Endothelial cell of umbilical vein (primary cell): ENCODE results near the gene MOB3B. TPM values are rescaled to one million over a fixed set of nuclear protein-coding genes. Genes with fewer than 3 reads are reported as not detected.

Experiments used
- BruUV-seq: library from RNA; stranded (reverse); fragments of 400-500 nt; replicated peaks from 2 replicates; lab custom pipeline; 2021; lab: Mats Ljungman, UMichigan
- CTCF ChIA-PET: fragments of 300-600, 350-600 bp; sonication (Branson Sonifier 250); formaldehyde crosslinking; loops from one replicate; lab custom pipeline; 2021; ENCODE audit warnings: antibody characterized with exemption, inconsistent platforms; lab: Charles Lee
- POLR2A ChIA-PET: fragments of 300-600, 350-600 bp; sonication (Branson Sonifier 250); formaldehyde crosslinking; loops from one replicate; lab custom pipeline; 2021; ENCODE audit warnings: antibody characterized with exemption, inconsistent platforms; lab: Charles Lee
- DNase-seq: peaks from one replicate; pipeline ENCODE4 v3.0.0-alpha.2; 2011; ENCODE audit warnings: low read depth, low spot score
- FAIRE-seq: peaks from 2 replicates; lab custom pipeline; 2011; peaks lifted over from hg19 to GRCh38; lab: Jason Lieb, UNC
- H2AFZ ChIP-seq: 2 replicates; pipeline ENCODE4 v1.6.0; 2012; ENCODE audit warnings: low read depth, low read length, control low read depth, inconsistent platforms
- H3K27ac ChIP-seq: 2 replicates; pipeline ENCODE4 v1.5.1; 2011; ENCODE audit warnings: low read depth, mild to moderate bottlenecking, control low read depth, low read length, moderate library complexity; ENCODE audit not compliant: insufficient read depth
- H3K27me3 ChIP-seq, 2 experiments: 2 replicates each; pipeline versions ENCODE4 v1.6.0 to v1.6.1; 2011; ENCODE audit warnings: low read length in 2 of 2, mixed read lengths in 1 of 2; ENCODE audit not compliant: control insufficient read depth in 2 of 2, insufficient read depth in 2 of 2
- H3K36me3 ChIP-seq, 2 experiments: 2 replicates in 1 of 2; 3 replicates in 1 of 2; pipeline ENCODE4 v1.5.1; 2011; ENCODE audit warnings: low read length in 2 of 2, mild to moderate bottlenecking in 1 of 2, moderate library complexity in 1 of 2; ENCODE audit not compliant: control insufficient read depth in 2 of 2, insufficient read depth in 2 of 2; ENCODE audit errors: extremely low read depth in 1 of 2
- H3K4me1 ChIP-seq: 3 replicates; pipeline ENCODE4 v1.5.1; 2011; ENCODE audit warnings: mild to moderate bottlenecking, low read length; ENCODE audit not compliant: control insufficient read depth, insufficient read depth; ENCODE audit errors: extremely low read depth
- H3K4me2 ChIP-seq: 2 replicates; pipeline ENCODE4 v1.6.1; 2011; ENCODE audit warnings: low read length, control low read depth, mixed read lengths; ENCODE audit not compliant: insufficient read depth
- H3K4me3 ChIP-seq, 3 experiments: fragments of 200-600 bp in 1 of 3; sonication (generic), shearing (Covaris generic) in 1 of 3; replicated peaks in 1 of 3; 2 replicates each; pipeline ENCODE4 v1.5.1; 2011 to 2016; ENCODE audit warnings: control low read depth in 3 of 3, low read length in 3 of 3, mild to moderate bottlenecking in 2 of 3, inconsistent platforms in 1 of 3, low read depth in 1 of 3, moderate library complexity in 1 of 3; ENCODE audit not compliant: insufficient read depth in 1 of 3
- H3K79me2 ChIP-seq: 2 replicates; pipeline ENCODE4 v1.6.0; 2012; ENCODE audit warnings: low read length, inconsistent platforms; ENCODE audit not compliant: control insufficient read depth, insufficient read depth
- H3K9ac ChIP-seq: replicated peaks from 2 replicates; pipeline ENCODE3; 2011; ENCODE audit warnings: low read length, control low read depth; ENCODE audit not compliant: insufficient read depth; ENCODE audit errors: extremely low read depth
- H3K9me1 ChIP-seq: replicated peaks from 3 replicates; pipeline ENCODE4 v1.6.0; 2011; ENCODE audit warnings: mild to moderate bottlenecking, low read length; ENCODE audit not compliant: control insufficient read depth, insufficient read depth; ENCODE audit errors: extremely low read depth
- H3K9me3 ChIP-seq: replicated peaks from 2 replicates; pipeline ENCODE4 v1.5.1; 2012; ENCODE audit warnings: low read length, inconsistent platforms; ENCODE audit not compliant: control insufficient read depth, insufficient read depth
- H4K20me1 ChIP-seq: replicated peaks from 2 replicates; pipeline ENCODE3; 2011; ENCODE audit warnings: mild to moderate bottlenecking, low read length; ENCODE audit not compliant: control insufficient read depth, insufficient read depth; ENCODE audit errors: extremely low read depth
- CTCF ChIP-seq, 2 donors: IDR thresholded peaks; 1 replicate in 1 of 2; 2 replicates in 1 of 2; pipeline ENCODE4 v1.5.1; 2011; ENCODE audit warnings: low read length in 2 of 2, mild to moderate bottlenecking in 2 of 2, moderate library complexity in 2 of 2, control low read depth in 1 of 2, inconsistent platforms in 1 of 2, low read depth in 1 of 2; ENCODE audit not compliant: insufficient read depth in 1 of 2; ENCODE audit errors: extremely low read depth in 1 of 2
- EZH2 ChIP-seq: IDR thresholded peaks from 2 replicates; pipeline ENCODE4 v1.6.1; 2012; ENCODE audit warnings: borderline replicate concordance, low read depth, mild to moderate bottlenecking, moderate library complexity, low read length, inconsistent platforms; ENCODE audit not compliant: severe bottlenecking
- FOS ChIP-seq: IDR thresholded peaks from 2 replicates; pipeline ENCODE4 v1.6.1; 2011; ENCODE audit warnings: mild to moderate bottlenecking, low read length, moderate library complexity, borderline replicate concordance; ENCODE audit not compliant: insufficient read depth
- GATA2 ChIP-seq: IDR thresholded peaks from 2 replicates; pipeline ENCODE4 v1.7.0; 2011; ENCODE audit warnings: low read depth, mild to moderate bottlenecking, moderate library complexity, mixed read lengths, low read length; ENCODE audit not compliant: insufficient read length, insufficient read depth
- JUN ChIP-seq: IDR thresholded peaks from 2 replicates; pipeline ENCODE4 v1.6.1; 2011; ENCODE audit warnings: borderline replicate concordance, low read depth; ENCODE audit not compliant: insufficient read length, insufficient read depth
- MAX ChIP-seq: IDR thresholded peaks from 2 replicates; pipeline ENCODE4 v1.6.1; 2011; ENCODE audit not compliant: insufficient read depth, insufficient read length
- MYC ChIP-seq: IDR thresholded peaks from one replicate; pipeline ENCODE4 v1.6.1; 2011; ENCODE audit warnings: mild to moderate bottlenecking, low read depth, low read length
- POLR2A ChIP-seq: IDR thresholded peaks from 2 replicates; pipeline ENCODE4 v1.6.1; 2012; ENCODE audit warnings: low read depth, mild to moderate bottlenecking, control low read depth, low read length
- POLR2AphosphoS5 ChIP-seq: IDR thresholded peaks from 2 replicates; pipeline ENCODE4 v1.6.1; 2012; ENCODE audit warnings: low read depth, mild to moderate bottlenecking, control low read depth, low read length, moderate library complexity; ENCODE audit not compliant: insufficient read depth
- dilution Hi-C: fragments of 300-500 bp; cut with MboI; formaldehyde crosslinking; loops from one replicate; pipeline ENCODE4 v1.15.0; 2019; ENCODE audit warnings: low sequenced_read_pairs; ENCODE audit not compliant: extremely low pct_ligation_motif_present
- intact Hi-C: fragments of 100-400 bp; cut with micrococcal nuclease; formaldehyde crosslinking; loops from one replicate; pipeline ENCODE4 v1.10.0; 2022
- polyA plus RNA-seq, 4 experiments: library from polyadenylated mRNA; depleted of rRNA in 3 of 4; stranded (reverse) in 3 of 4; unstranded in 1 of 4; fragments of >200 nt; gene quantifications; 2 replicates each; pipeline versions ENCODE4 v1.2.1 to v1.2.3, GENCODE V29; 2011 to 2012; ENCODE audit warnings: missing spikeins in 1 of 4
- total RNA-seq: library from RNA; stranded (reverse); gene quantifications from 2 replicates; pipeline ENCODE4 v1.2.3, GENCODE V29; 2021

Gene MOB3B
- total and polyA plus RNA-seq, 2 donors (not counting 3 experiments of a cell fraction or from before 2014, with no cell fraction given), result 0.03 TPM; not detected in 1

GRCh38 chr9:27382308-27382707 is 147.3 kb downstream of the MOB3B start:
- H3K4me3 ChIP-seq, result no peak overlapping the region
- H3K9ac ChIP-seq, result no peak overlapping the region
- H3K79me2 ChIP-seq, result no peaks in the 10 kb centered on the region
- no peaks in the 10 kb centered on the region for H3K4me1 ChIP-seq
- dilution Hi-C loops, result no loop called here
- peaks cover 2 to 13% of the 10 kb centered on the region in 2 experiments for H3K27me3 ChIP-seq
- H3K36me3 ChIP-seq, result no peaks in the 10 kb centered on the region
- intact Hi-C loops, result no loop called here
- no TSS peak for BruUV-seq
- TF ChIP-seq MYC (no peak), JUN (no peak), POLR2A (no peak), GATA2 (no peak), MAX (no peak), FOS (no peak), EZH2 (no peak), POLR2AphosphoS5 (no peak), CTCF (IDR thresholded peaks at IDR 0.05; ENCODE audit: extremely low read depth in 1 of 2, insufficient read depth in 1 of 2, low read depth in 1 of 2, low read length in 2 of 2) (no peak)
- no peak overlapping the region for H3K27ac ChIP-seq
- no peak overlapping the region for H3K4me2 ChIP-seq
- ChIA-PET POLR2A (no interaction called here), CTCF (no interaction called here)
- DNase-seq (no peak), FAIRE-seq (no peak)
- no peaks in the 10 kb centered on the region for H3K9me1 ChIP-seq
- no peak overlapping the region for H2AFZ ChIP-seq
- H4K20me1 ChIP-seq, result no peaks in the 10 kb centered on the region
- H3K9me3 ChIP-seq, result no peaks in the 10 kb centered on the region
